Esophagus squamous epithelium (tissue), 4 donors: Measurements from ENCODE around the gene HOXB5.

Experiments
- CTCF ChIP-seq, 6 experiments: fragments of 450-650 bp in 4 of 6; fragments of 200-600 bp in 2 of 6; sonication (generic) in 2 of 6; IDR thresholded peaks; one replicate each; pipeline ENCODE4 v1.5.1; 2016 to 2019; ENCODE audit warnings: antibody characterized with exemption in 6 of 6, mild to moderate bottlenecking in 4 of 6, moderate library complexity in 4 of 6
- POLR2A ChIP-seq, 4 donors: fragments of 450-650 bp; IDR thresholded peaks; one replicate each; pipeline ENCODE4 v1.6.1; 2017; ENCODE audit warnings: antibody characterized with exemption in 4 of 4, mild to moderate bottlenecking in 4 of 4, moderate library complexity in 3 of 4

- TF ChIP-seq CTCF (IDR thresholded peaks at IDR 0.05) = no peak
- TF ChIP-seq POLR2A (IDR thresholded peaks at IDR 0.05) = no peak
Observed at GRCh38 chr17:48563867-48564187, 29.8 kb downstream of the HOXB5 start.
